ENCODE results near the gene LEMD3. TPM values are rescaled to one million over a fixed set of nuclear protein-coding genes. Genes with fewer than 3 reads are reported as not detected.

LEMD3 gene
- polyA plus RNA-seq, 2 of the 4 experiments (the other 2 are of a cell fraction), result 12.3 to 17.8 TPM

- Histone ChIP-seq H3K4me2 (no peak overlapping the region), H3K27ac (no peak overlapping the region), H3K9me3 (no peaks in the 10 kb centered on the region), H3K4me3 (no peak overlapping the region), H3K4me1 (0 out of 3 replicates have a peak, but pooled peaks cover 4% of the 10 kb centered on the region)
- TF ChIP-seq ESRRA (IDR thresholded peaks at IDR 0.05; ENCODE audit: borderline replicate concordance, low read length) (no peak), RCOR1 (IDR thresholded peaks at IDR 0.05; ENCODE audit: low read depth, low read length) (no peak), NPAS2 (CRISPR knock-in tag; IDR thresholded peaks at IDR 0.05; ENCODE audit: borderline replicate concordance) (no peak), ATOH8 (CRISPR knock-in tag; IDR thresholded peaks at IDR 0.05; ENCODE audit: low read depth) (no peak), JUN (IDR thresholded peaks at IDR 0.05) (no peak), ZNF302 (CRISPR knock-in tag; IDR thresholded peaks at IDR 0.05) (no peak), HOXA7 (CRISPR knock-in tag; IDR thresholded peaks at IDR 0.05) (no peak), E2F6 (IDR thresholded peaks at IDR 0.05; ENCODE audit: borderline replicate concordance, low read depth) (no peak), RAD21 (conservative IDR thresholded peaks at IDR 0.05 in 1 of 2, IDR thresholded peaks at IDR 0.05 in 1 of 2) (no peak), BHLHE40 (IDR thresholded peaks at IDR 0.05; ENCODE audit: low read depth, low read length) (no peak), HES2 (IDR thresholded peaks at IDR 0.05) (no peak), ELK1 (IDR thresholded peaks at IDR 0.05; ENCODE audit: low read depth, low read length) (no peak), NR3C1 (IDR thresholded peaks at IDR 0.05) (no peak), RNF2 (IDR thresholded peaks at IDR 0.05; ENCODE audit: borderline replicate concordance, low read depth) (no peak)
- POLR2A ChIA-PET, result no interaction called here
- FAIRE-seq (no peak), DNase-seq (ENCODE audit: low read depth in 1 of 2, low spot score in 1 of 2) (no peak), ATAC-seq (no peak)
- CTCF ChIA-PET, result no interaction called here
- WGBS (ENCODE audit: missing lambda C conversion rate), result 46% methylated on average over 1 of the region's 1 CpG
Observed at GRCh38 chr12:65152596-65152995, 16.8 kb upstream of the LEMD3 start.

- Histone ChIP-seq H3K27ac (peak overlapping the region in 1 of 2 experiments; percentile 45; a peak in 3 of 6 replicates), H3K4me1 (0 out of 3 replicates have a peak, but pooled peaks cover 4% of the 10 kb centered on the region), H3K9me3 (no peaks in the 10 kb centered on the region), H3K4me3 (no peak overlapping the region), H3K4me2 (no peak overlapping the region)
- no peak for ATAC-seq
- no peak for TF ChIP-seq JUNB (IDR thresholded peaks at IDR 0.05)
- TF ChIP-seq HOXB5 (CRISPR knock-in tag; IDR thresholded peaks at IDR 0.05), result no peak
- TF ChIP-seq E2F6 (IDR thresholded peaks at IDR 0.05; ENCODE audit: borderline replicate concordance, low read depth), result no peak
- no peak for TF ChIP-seq CHD2 (IDR thresholded peaks at IDR 0.05; ENCODE audit: low read length, partially characterized antibody)
- no peak for TF ChIP-seq FOSL2 (IDR thresholded peaks at IDR 0.05)
- TF ChIP-seq FOSL2 (CRISPR knock-in tag; IDR thresholded peaks at IDR 0.05), result no peak
- TF ChIP-seq EP300 (IDR thresholded peaks at IDR 0.05), result no peak
- TF ChIP-seq NR3C1 (IDR thresholded peaks at IDR 0.05), result no peak
- TF ChIP-seq RARB (CRISPR knock-in tag; IDR thresholded peaks at IDR 0.05), result no peak
- TF ChIP-seq HOXB13 (CRISPR knock-in tag; IDR thresholded peaks at IDR 0.05; ENCODE audit: low read depth), result no peak
- TF ChIP-seq BHLHE40 (IDR thresholded peaks at IDR 0.05; ENCODE audit: low read depth, low read length), result no peak
- TF ChIP-seq FOXS1 (CRISPR knock-in tag; IDR thresholded peaks at IDR 0.05), result no peak
- FAIRE-seq, result no peak
- CTCF ChIA-PET, result no interaction called here
- POLR2A ChIA-PET, result no interaction called here
- WGBS (ENCODE audit: missing lambda C conversion rate), result 65% methylated on average over 3 of the region's 3 CpGs
- DNase-seq (ENCODE audit: low read depth in 1 of 2, low spot score in 1 of 2), result no peak
Observed at GRCh38 chr12:65155784-65156183, 13.6 kb upstream of the LEMD3 start.

Data from A549 (cell line).